ENCODE results near the gene INHBE.
A peak's percentile ranks its signal among the peaks of the same experiment; 100 is the strongest.

INHBE gene

DNA sequence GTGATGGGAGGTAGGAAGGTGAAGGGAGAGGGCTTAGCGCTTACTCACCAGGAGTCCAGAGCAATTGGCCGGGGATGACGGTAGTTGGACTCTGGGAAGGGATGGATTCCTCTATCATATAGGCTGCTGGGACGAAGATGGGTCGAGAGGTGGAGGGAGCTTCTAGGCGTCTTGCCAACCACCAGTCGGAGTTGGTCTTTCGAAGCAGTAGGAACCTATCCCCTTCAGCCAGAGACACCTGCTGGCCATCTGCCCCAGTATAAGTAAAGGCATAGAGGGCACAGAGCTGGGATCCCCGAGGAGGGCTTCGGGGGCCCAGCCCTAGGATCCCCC, 23.9 kb downstream of the INHBE start:
- no peak for DNase-seq (ENCODE audit: low read depth)
- TF ChIP-seq, protein P1, sequence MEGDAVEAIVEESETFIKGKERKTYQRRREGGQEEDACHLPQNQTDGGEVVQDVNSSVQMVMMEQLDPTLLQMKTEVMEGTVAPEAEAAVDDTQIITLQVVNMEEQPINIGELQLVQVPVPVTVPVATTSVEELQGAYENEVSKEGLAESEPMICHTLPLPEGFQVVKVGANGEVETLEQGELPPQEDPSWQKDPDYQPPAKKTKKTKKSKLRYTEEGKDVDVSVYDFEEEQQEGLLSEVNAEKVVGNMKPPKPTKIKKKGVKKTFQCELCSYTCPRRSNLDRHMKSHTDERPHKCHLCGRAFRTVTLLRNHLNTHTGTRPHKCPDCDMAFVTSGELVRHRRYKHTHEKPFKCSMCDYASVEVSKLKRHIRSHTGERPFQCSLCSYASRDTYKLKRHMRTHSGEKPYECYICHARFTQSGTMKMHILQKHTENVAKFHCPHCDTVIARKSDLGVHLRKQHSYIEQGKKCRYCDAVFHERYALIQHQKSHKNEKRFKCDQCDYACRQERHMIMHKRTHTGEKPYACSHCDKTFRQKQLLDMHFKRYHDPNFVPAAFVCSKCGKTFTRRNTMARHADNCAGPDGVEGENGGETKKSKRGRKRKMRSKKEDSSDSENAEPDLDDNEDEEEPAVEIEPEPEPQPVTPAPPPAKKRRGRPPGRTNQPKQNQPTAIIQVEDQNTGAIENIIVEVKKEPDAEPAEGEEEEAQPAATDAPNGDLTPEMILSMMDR (IDR thresholded peaks at IDR 0.05; ENCODE audit: control insufficient read depth, insufficient read depth, low read depth, low read length, missing control alignments) = no peak
- H3K4me3 ChIP-seq (ENCODE audit: control insufficient read depth, low read depth, low read length) = no peak overlapping the region

DNA sequence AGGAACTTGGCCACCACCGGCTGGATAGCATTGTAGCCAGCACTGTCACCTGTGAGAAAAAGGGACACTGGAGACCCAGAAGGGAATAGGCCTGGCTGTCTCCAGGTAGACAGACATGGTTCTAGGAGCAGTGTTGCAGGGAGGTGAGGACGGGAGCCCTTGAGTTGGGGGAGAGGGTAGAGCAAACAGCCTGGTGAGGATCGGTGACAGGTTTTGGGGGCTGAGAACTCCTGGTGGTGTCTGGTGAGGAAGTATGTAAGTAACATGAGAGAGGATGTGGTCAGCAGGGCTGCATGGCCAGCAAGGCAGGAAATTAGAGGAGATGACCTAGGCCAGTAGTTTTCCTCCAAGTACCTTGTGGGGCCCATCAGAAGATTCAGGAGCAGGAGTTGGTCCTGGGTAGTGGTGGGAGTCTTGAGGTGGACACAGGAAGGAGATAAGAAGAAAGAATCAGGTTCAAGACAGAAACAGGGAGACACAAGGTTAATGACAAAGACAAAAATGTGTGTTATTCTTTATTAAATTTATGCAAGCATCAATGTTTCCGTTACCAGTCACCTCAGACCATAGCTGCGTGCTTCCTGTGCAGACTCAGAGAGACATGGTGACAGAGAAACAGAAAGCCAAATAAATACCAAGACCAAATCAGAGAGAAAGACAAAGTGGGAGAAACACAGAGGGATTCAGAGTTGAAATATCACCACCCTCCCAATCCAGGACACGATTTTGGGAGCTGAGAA, 24.4 kb downstream of the INHBE start, which contains the start of gene ARHGAP9:
ARHGAP9 (minus strand) TSS at position 491 of the 740 bp plus-strand sequence; CDS start at position 31, 460 bp downstream.
- no peak for DNase-seq (ENCODE audit: low read depth)
- H3K4me3 ChIP-seq (ENCODE audit: control insufficient read depth, low read depth, low read length) = no peak within 1 kb of the TSS
- TF ChIP-seq, protein P1 (IDR thresholded peaks at IDR 0.05; ENCODE audit: control insufficient read depth, insufficient read depth, low read depth, low read length, missing control alignments) = no peak

DNA sequence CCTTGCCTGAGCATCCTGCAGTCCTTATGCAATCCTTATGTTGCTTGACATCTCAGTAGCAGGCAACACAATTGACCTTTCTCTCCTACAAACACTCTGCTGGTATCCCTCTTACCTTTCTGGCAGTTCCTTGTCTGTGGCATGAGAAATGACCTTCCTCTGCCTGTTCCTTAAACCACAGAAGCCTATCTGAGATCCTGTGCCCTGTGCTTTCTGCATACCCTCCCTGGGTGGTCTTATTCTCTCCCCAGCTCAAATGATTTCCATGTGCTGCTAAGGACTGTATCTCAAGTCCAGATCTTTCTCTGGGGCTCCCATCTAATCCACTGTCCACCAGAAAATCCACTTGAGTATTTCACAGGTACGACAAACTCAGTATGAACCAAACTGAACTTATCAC, 26.6 kb downstream of the INHBE start:
- no peak for DNase-seq (ENCODE audit: low read depth)
- TF ChIP-seq, protein P1 (IDR thresholded peaks at IDR 0.05; ENCODE audit: control insufficient read depth, insufficient read depth, low read depth, low read length, missing control alignments) = no peak
- no peak overlapping the region for H3K4me3 ChIP-seq (ENCODE audit: control insufficient read depth, low read depth, low read length)

DNA sequence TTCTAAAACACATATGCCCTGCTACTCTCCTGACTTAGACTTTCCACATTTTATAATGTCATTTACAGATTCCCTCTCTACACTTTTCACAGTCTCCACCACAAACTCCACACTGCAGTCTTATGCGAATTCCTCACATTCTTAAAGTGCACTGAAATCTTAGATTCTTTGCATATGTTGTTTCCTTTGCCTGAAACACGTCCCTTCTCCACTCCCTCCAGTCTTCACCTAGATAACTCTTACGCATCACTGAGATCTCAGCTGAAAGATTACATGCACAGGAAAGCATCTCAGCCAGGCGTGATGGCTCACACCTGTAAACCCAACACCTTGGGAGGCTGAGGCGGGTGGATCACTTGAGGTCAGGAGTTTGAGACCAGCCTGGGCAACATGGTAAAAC, 28.4 kb downstream of the INHBE start:
- peak; percentile 20 for DNase-seq (ENCODE audit: low read depth)
- H3K4me3 ChIP-seq (ENCODE audit: control insufficient read depth, low read depth, low read length) = no peak overlapping the region
- TF ChIP-seq, protein P1 (IDR thresholded peaks at IDR 0.05; ENCODE audit: control insufficient read depth, insufficient read depth, low read depth, low read length, missing control alignments) = no peak

DNA sequence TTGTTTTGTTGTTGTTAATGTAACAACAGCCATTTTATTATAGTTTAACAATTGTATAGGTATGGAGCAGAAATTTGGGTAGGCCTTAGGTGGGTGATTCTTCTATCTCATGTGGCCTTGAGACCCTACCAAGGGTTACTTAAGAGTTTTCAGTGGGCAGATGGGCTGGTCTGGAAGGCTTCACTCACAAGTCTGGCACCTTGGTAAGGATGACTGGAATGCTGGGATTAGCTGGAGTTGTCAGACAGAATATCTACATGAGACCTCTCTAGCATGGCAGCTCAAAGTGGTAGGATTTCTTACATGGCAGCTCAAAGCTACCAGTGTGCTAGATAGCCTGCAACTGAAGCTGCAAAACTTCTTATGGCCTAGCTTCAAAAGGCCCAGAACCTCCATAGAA, 30.6 kb downstream of the INHBE start:
- no peak overlapping the region for H3K4me3 ChIP-seq (ENCODE audit: control insufficient read depth, low read depth, low read length)
- TF ChIP-seq, protein P1 (IDR thresholded peaks at IDR 0.05; ENCODE audit: control insufficient read depth, insufficient read depth, low read depth, low read length, missing control alignments) = no peak
- DNase-seq (ENCODE audit: low read depth) = no peak

DNA sequence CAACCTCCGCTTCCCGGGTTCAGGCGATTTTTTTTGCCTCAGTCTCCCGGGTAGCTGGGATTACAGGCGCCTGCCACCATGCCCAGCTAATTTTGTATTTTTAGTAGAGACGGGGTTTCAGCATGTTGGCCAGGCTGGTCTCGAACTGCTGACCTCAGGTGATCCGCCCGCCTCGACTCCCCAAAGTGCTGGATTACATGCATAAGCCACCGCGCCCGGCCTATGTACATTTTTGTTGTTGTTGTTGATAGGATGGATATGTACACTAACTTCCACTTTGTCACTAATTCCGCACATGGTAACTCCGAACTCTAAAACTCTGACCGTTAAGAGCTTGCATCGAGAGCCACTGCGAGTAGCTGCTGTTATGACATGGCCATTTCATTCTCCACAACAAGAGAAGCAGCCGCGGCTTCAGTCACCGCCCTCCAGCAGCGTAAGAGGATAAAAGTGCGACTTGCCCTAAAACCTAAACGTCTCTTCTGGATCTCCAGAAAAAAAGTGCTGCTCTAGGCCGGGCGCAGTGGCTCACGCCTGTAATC, 32.0 kb downstream of the INHBE start:
- TF ChIP-seq, protein P1 (IDR thresholded peaks at IDR 0.05; ENCODE audit: control insufficient read depth, insufficient read depth, low read depth, low read length, missing control alignments) = no peak
- no peak for DNase-seq (ENCODE audit: low read depth)
- peak overlapping the region; percentile 9; the same call in 1 of the 2 replicates for H3K4me3 ChIP-seq (ENCODE audit: control insufficient read depth, low read depth, low read length)
